Measurements from ENCODE around the gene BLOC1S6.

GRCh38 chr15:45647828-45648227, 60.6 kb downstream of the BLOC1S6 start:
- TF ChIP-seq POLR2AphosphoS5 (IDR thresholded peaks at IDR 0.05; ENCODE audit: low read depth, low read length) = no peak
- no peak for TF ChIP-seq TAF1 (IDR thresholded peaks at IDR 0.05; ENCODE audit: borderline replicate concordance, low read depth, low read length)
- no peak for TF ChIP-seq POLR2A (IDR thresholded peaks at IDR 0.05; ENCODE audit: low read depth, low read length)
